H1 (cell line): ENCODE measurements around the gene PLTP. TPM values are rescaled to one million over a fixed set of nuclear protein-coding genes. Genes with fewer than 3 reads are reported as not detected.

ENCODE experiments used
- CTCF ChIA-PET: fragments of 300-600 bp; sonication (Branson Sonifier 250); formaldehyde crosslinking; loops from one replicate; lab custom pipeline; 2021; ENCODE audit not compliant: partially characterized antibody; lab: Charles Lee
- POLR2A ChIA-PET: fragments of 300-600 bp; sonication (Branson Sonifier 250); formaldehyde crosslinking; loops from one replicate; lab custom pipeline; 2021; ENCODE audit warnings: inconsistent platforms; ENCODE audit not compliant: partially characterized antibody; lab: Charles Lee
- DNase-seq, 2 experiments: peaks; one replicate each; pipeline versions ENCODE4 v3.0.0 to v3.0.0-alpha.2; 2010 to 2022; ENCODE audit warnings: low spot score in 2 of 2, low read depth in 1 of 2, mixed read lengths in 1 of 2
- FAIRE-seq: peaks from 2 replicates; lab custom pipeline; 2011; peaks lifted over from hg19 to GRCh38; lab: Jason Lieb, UNC
- H2AFZ ChIP-seq: 2 replicates; pipeline ENCODE4 v1.8.1; 2012; ENCODE audit warnings: low read length, inconsistent platforms
- H2AK5ac ChIP-seq: 2 replicates; pipeline ENCODE4 v1.6.1; 2013; ENCODE audit warnings: low read depth, low read length
- H2BK120ac ChIP-seq: replicated peaks from 2 replicates; pipeline ENCODE3; 2013; ENCODE audit warnings: low read depth, low read length, inconsistent platforms
- H2BK12ac ChIP-seq: 2 replicates; pipeline ENCODE4 v1.6.1; 2013; ENCODE audit warnings: low read depth, low read length
- H2BK15ac ChIP-seq: 2 replicates; pipeline ENCODE4 v1.6.1; 2013; ENCODE audit warnings: low read length
- H2BK20ac ChIP-seq: 2 replicates; pipeline ENCODE4 v1.6.1; 2013; ENCODE audit warnings: low read length
- H2BK5ac ChIP-seq: 2 replicates; pipeline ENCODE4 v1.6.1; 2013; ENCODE audit warnings: low read depth, low read length
- H3K14ac ChIP-seq: 2 replicates; pipeline ENCODE4 v1.6.1; 2013; ENCODE audit warnings: inconsistent platforms; ENCODE audit not compliant: insufficient read length
- H3K18ac ChIP-seq: 2 replicates; pipeline ENCODE4 v1.6.1; 2013; ENCODE audit warnings: low read length; ENCODE audit errors: extremely low read depth
- H3K23ac ChIP-seq: 2 replicates; pipeline ENCODE4 v1.6.1; 2013; ENCODE audit warnings: inconsistent platforms; ENCODE audit not compliant: insufficient read length
- H3K23me2 ChIP-seq: 2 replicates; pipeline ENCODE4 v1.6.1; 2013; ENCODE audit warnings: low read depth, low read length
- H3K27ac ChIP-seq: 2 replicates; pipeline ENCODE4 v1.6.1; 2011; ENCODE audit warnings: low read depth, low read length, inconsistent platforms
- H3K27me3 ChIP-seq, 4 experiments: replicated peaks in 1 of 4; 1 replicate in 1 of 4; 2 replicates in 3 of 4; pipeline versions ENCODE4 v1.6.1 to v1.8.1; 2011 to 2013; ENCODE audit warnings: low read length in 3 of 4, mild to moderate bottlenecking in 3 of 4, inconsistent platforms in 2 of 4, mixed read lengths in 2 of 4, moderate library complexity in 1 of 4; ENCODE audit not compliant: control insufficient read depth in 3 of 4, insufficient read depth in 3 of 4; ENCODE audit errors: extremely low read depth in 1 of 4
- H3K36me3 ChIP-seq, 4 experiments: 2 replicates each; pipeline versions ENCODE4 v1.6.1 to v1.8.1; 2011 to 2013; ENCODE audit warnings: mild to moderate bottlenecking in 4 of 4, low read length in 3 of 4, moderate library complexity in 2 of 4, control low read depth in 1 of 4, inconsistent platforms in 1 of 4; ENCODE audit not compliant: insufficient read depth in 4 of 4, control insufficient read depth in 2 of 4
- H3K4ac ChIP-seq: replicated peaks from 2 replicates; pipeline ENCODE3; 2013; ENCODE audit warnings: low read length, low read depth, mixed read lengths, inconsistent platforms; ENCODE audit not compliant: insufficient read length
- H3K4me1 ChIP-seq, 4 experiments: replicated peaks in 1 of 4; 1 replicate in 1 of 4; 2 replicates in 3 of 4; pipeline versions ENCODE4 v1.6.1 to v1.8.1; 2011 to 2013; ENCODE audit warnings: low read length in 3 of 4, inconsistent platforms in 2 of 4, mixed read lengths in 1 of 4; ENCODE audit not compliant: insufficient read depth in 4 of 4, control insufficient read depth in 3 of 4
- H3K4me2 ChIP-seq, 2 experiments: 2 replicates each; pipeline versions ENCODE4 v1.6.1 to v1.8.1; 2011 to 2013; ENCODE audit warnings: low read depth in 2 of 2, low read length in 2 of 2, control low read depth in 1 of 2, inconsistent platforms in 1 of 2, mild to moderate bottlenecking in 1 of 2; ENCODE audit not compliant: insufficient read depth in 1 of 2
- H3K4me3 ChIP-seq, 4 experiments: fragments of 200-600, 300-600 bp in 1 of 4; sonication (generic), shearing (Covaris generic), sonication (Bioruptor Twin) in 1 of 4; 2 replicates each; pipeline versions ENCODE4 v1.5.1 to v1.8.1; 2011 to 2016; ENCODE audit warnings: low read length in 4 of 4, low read depth in 3 of 4, control low read depth in 2 of 4, inconsistent platforms in 2 of 4, mild to moderate bottlenecking in 2 of 4, mixed read lengths in 1 of 4, moderate library complexity in 1 of 4; ENCODE audit not compliant: insufficient read depth in 2 of 4; ENCODE audit errors: extremely low read depth in 1 of 4
- H3K56ac ChIP-seq: replicated peaks from 2 replicates; pipeline ENCODE3; 2013; ENCODE audit warnings: low read depth, mild to moderate bottlenecking, mixed read lengths, low read length, inconsistent platforms; ENCODE audit not compliant: insufficient read length
- H3K79me1 ChIP-seq: 2 replicates; pipeline ENCODE4 v1.6.1; 2013; ENCODE audit warnings: low read depth, low read length, control low read depth
- H3K79me2 ChIP-seq, 2 experiments: 2 replicates each; pipeline versions ENCODE4 v1.6.1 to v1.8.1; 2012 to 2013; ENCODE audit warnings: low read length in 2 of 2, mild to moderate bottlenecking in 2 of 2, inconsistent platforms in 1 of 2; ENCODE audit not compliant: insufficient read depth in 2 of 2, control insufficient read depth in 1 of 2
- H3K9ac ChIP-seq, 4 experiments: replicated peaks in 1 of 4; 1 replicate in 1 of 4; 2 replicates in 3 of 4; pipeline versions ENCODE4 v1.6.1 to v1.8.1; 2011 to 2013; ENCODE audit warnings: low read depth in 3 of 4, low read length in 3 of 4, control low read depth in 2 of 4, mild to moderate bottlenecking in 2 of 4, moderate library complexity in 2 of 4, inconsistent platforms in 1 of 4; ENCODE audit errors: extremely low read depth in 1 of 4
- H3K9me3 ChIP-seq, 2 experiments: 2 replicates each; pipeline versions ENCODE4 v1.6.1 to v1.8.1; 2012 to 2013; ENCODE audit warnings: mild to moderate bottlenecking in 2 of 2, moderate library complexity in 2 of 2, control low read depth in 1 of 2, inconsistent platforms in 1 of 2, low read depth in 1 of 2, low read length in 1 of 2, mixed read lengths in 1 of 2; ENCODE audit not compliant: insufficient read depth in 2 of 2
- H4K20me1 ChIP-seq, 2 experiments: replicated peaks in 1 of 2; 2 replicates each; pipeline versions ENCODE3 to v1.8.1; 2011 to 2013; ENCODE audit warnings: inconsistent platforms in 2 of 2, low read length in 2 of 2, mild to moderate bottlenecking in 1 of 2; ENCODE audit not compliant: insufficient read depth in 2 of 2, control insufficient read depth in 1 of 2
- H4K5ac ChIP-seq: 2 replicates; pipeline ENCODE4 v1.6.1; 2013; ENCODE audit warnings: low read length, low read depth, mixed read lengths, inconsistent platforms; ENCODE audit not compliant: insufficient read length
- H4K8ac ChIP-seq: 2 replicates; pipeline ENCODE4 v1.8.0; 2013; ENCODE audit warnings: mild to moderate bottlenecking, moderate library complexity, low read length, inconsistent platforms; ENCODE audit not compliant: insufficient read depth; ENCODE audit errors: extremely low read depth
- H4K91ac ChIP-seq: replicated peaks from 2 replicates; pipeline ENCODE3; 2013; ENCODE audit warnings: low read length, mixed read lengths, inconsistent platforms; ENCODE audit not compliant: insufficient read length
- BRCA1 ChIP-seq: IDR thresholded peaks from 2 replicates; pipeline ENCODE4 v1.6.1; 2012; ENCODE audit warnings: low read depth, low read length, improper control_type of control experiment
- CTBP2 ChIP-seq: IDR thresholded peaks from 2 replicates; pipeline ENCODE4 v1.7.0; 2011; ENCODE audit warnings: borderline replicate concordance, mild to moderate bottlenecking, moderate library complexity, mixed read lengths, low read length; ENCODE audit not compliant: insufficient read depth, insufficient read length
- EGR1 ChIP-seq: IDR thresholded peaks from 2 replicates; pipeline ENCODE4 v1.6.1; 2011; ENCODE audit warnings: low read depth, low read length, borderline replicate concordance
- FOSL1 ChIP-seq: IDR thresholded peaks from 2 replicates; pipeline ENCODE4 v1.6.1; 2011; ENCODE audit warnings: mild to moderate bottlenecking, low read depth, low read length, moderate library complexity; ENCODE audit not compliant: insufficient read depth
- JUN ChIP-seq: IDR thresholded peaks from 2 replicates; pipeline ENCODE4 v1.6.1; 2011; ENCODE audit warnings: low read depth, mild to moderate bottlenecking, improper control_type of control experiment, low read length
- KDM1A ChIP-seq: fragments of 200-600, 300-600 bp; sonication (generic); IDR thresholded peaks from 2 replicates; pipeline ENCODE4 v1.7.1; 2016; ENCODE audit warnings: mild to moderate bottlenecking, low read length, borderline replicate concordance
- SIRT6 ChIP-seq: IDR thresholded peaks from one replicate; pipeline ENCODE4 v1.7.1; 2012; ENCODE audit warnings: low read length, inconsistent platforms
- SP2 ChIP-seq: IDR thresholded peaks from 2 replicates; pipeline ENCODE4 v1.6.1; 2012; ENCODE audit warnings: mild to moderate bottlenecking, low read length, inconsistent platforms
- WGBS, 2 experiments: shearing (Covaris generic) in 1 of 2; methylation state at CpG; one replicate each; pipeline versions ENCODE4 v1.1.6 to v1.1.7; 2013 to 2015; ENCODE audit warnings: low lambda C conversion rate in 2 of 2, mixed read lengths in 2 of 2, inconsistent platforms in 1 of 2, low coverage in 1 of 2, missing lambda C conversion rate in 1 of 2; ENCODE audit not compliant: insufficient replicate concordance in 2 of 2, insufficient coverage in 1 of 2, insufficient read length in 1 of 2; ENCODE audit errors: extremely low coverage in 1 of 2, missing lambda C conversion rate in 1 of 2; 5-methylcytosine and 5-hydroxymethylcytosine counted together
- polyA plus RNA-seq, 7 experiments: library from polyadenylated mRNA; depleted of rRNA in 3 of 7; stranded (reverse) in 5 of 7; unstranded in 2 of 7; fragments of >200 nt in 5 of 7; fragments of 200-250 nt in 2 of 7; gene quantifications; 1 replicate in 5 of 7; 2 replicates in 1 of 7; 4 replicates in 1 of 7; pipeline versions ENCODE4 v1.2.1 to v1.2.3, GENCODE V29; 2011 to 2013; ENCODE audit warnings: missing spikeins in 2 of 7, mixed read lengths in 2 of 7
- total RNA-seq: library from RNA; stranded (reverse); fragmentation: NEBNext Ultra II Directional; extraction: Animal tissue kit (Norgen Biotek cat#: 25700); gene quantifications from 2 replicates; pipeline ENCODE4 v1.2.1, GENCODE V29; 2021
- TF ChIP-seq, protein P1 (sequence below): IDR thresholded peaks from 2 replicates; pipeline ENCODE4 v1.6.1; 2012; ENCODE audit warnings: inconsistent platforms

PLTP gene
- total and polyA plus RNA-seq, 2 of the 8 experiments (the other 6 are each of a cell fraction or from before 2014, with no cell fraction given): 120 to 194 TPM

DNA sequence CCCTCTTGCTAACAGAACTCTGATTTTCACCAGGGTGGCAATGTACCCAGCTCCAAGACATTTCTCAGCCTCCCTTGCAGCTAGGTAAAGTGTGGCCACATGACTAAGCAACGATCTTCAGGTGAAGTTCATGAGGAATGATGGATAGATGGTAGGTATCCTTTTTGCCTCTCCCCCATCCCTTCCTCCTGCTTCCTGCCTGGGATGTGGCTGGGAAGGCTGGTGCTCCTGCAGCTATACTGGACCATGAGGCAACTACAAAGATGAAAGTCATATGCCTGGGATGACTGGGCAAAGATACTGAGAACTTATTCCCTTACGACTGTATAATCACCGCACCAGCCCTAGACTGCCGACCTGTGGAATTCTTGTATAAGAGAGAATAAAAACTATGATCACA lies 46.6 kb upstream of the PLTP start:
- POLR2A ChIA-PET: interaction anchor here (0.6 to 16.7 kb wide), 8 partner anchors 10 to 75 kb away, joined by 3 to 238 read pairs (median 6); partner anchors contain the start of genes PCIF1 and ZNF335
- no peak for FAIRE-seq
- peaks cover 11 to 37% (median 28%) of the 10 kb centered on the region in 4 experiments for H3K36me3 ChIP-seq

More for the DNA sequence above, 46.6 kb upstream of the PLTP start:
- DNase-seq: no peak
- no peak overlapping the region for H4K91ac ChIP-seq
- no peak overlapping the region for H3K4ac ChIP-seq
- no peaks in the 10 kb centered on the region for H3K79me2 ChIP-seq
- H4K8ac ChIP-seq: no peak overlapping the region
- H3K9me3 ChIP-seq: no peaks in the 10 kb centered on the region
- no peak overlapping the region for H2BK12ac ChIP-seq
- no peak overlapping the region for H4K5ac ChIP-seq
- no peak overlapping the region for H2AFZ ChIP-seq
- no peak overlapping the region for H3K4me2 ChIP-seq
- H2BK120ac ChIP-seq: no peak overlapping the region
- no peak overlapping the region for H2BK5ac ChIP-seq
- H3K4me1 ChIP-seq: no peaks in the 10 kb centered on the region
- H2BK15ac ChIP-seq: no peak overlapping the region
- H3K9ac ChIP-seq: no peak overlapping the region
- no peak overlapping the region for H3K18ac ChIP-seq
- peaks cover 0 to 4% of the 10 kb centered on the region in 2 experiments for H4K20me1 ChIP-seq
- no peak overlapping the region for H3K14ac ChIP-seq
- H3K23me2 ChIP-seq: no peaks in the 10 kb centered on the region
- H3K4me3 ChIP-seq: no peak overlapping the region
- WGBS, 2 experiments: 91% methylated on average over 4 of the region's 4 CpGs; no CpG with 5 or more reads in 1 of the 2 experiments
- TF ChIP-seq KDM1A (no peak), SP2 (no peak), CTBP2 (no peak), FOSL1 (no peak), BRCA1 (no peak), JUN (no peak), EGR1 (no peak), SIRT6 (no peak)
- TF ChIP-seq, protein P1, sequence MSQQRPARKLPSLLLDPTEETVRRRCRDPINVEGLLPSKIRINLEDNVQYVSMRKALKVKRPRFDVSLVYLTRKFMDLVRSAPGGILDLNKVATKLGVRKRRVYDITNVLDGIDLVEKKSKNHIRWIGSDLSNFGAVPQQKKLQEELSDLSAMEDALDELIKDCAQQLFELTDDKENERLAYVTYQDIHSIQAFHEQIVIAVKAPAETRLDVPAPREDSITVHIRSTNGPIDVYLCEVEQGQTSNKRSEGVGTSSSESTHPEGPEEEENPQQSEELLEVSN: no peak
- CTCF ChIA-PET: interaction anchor here (1.1 to 9.7 kb wide), 5 partner anchors 12 to 159 kb away, joined by 3 to 82 read pairs (median 4); partner anchors contain the start of gene ZNF335
- H3K79me1 ChIP-seq: peaks cover 2% of the 10 kb centered on the region; the same call in 1 of the 2 replicates
- H3K27me3 ChIP-seq: no peaks in the 10 kb centered on the region
- H2BK20ac ChIP-seq: no peak overlapping the region
- H2AK5ac ChIP-seq: no peak overlapping the region
- no peak overlapping the region for H3K27ac ChIP-seq
- no peak overlapping the region for H3K23ac ChIP-seq
- no peak overlapping the region for H3K56ac ChIP-seq
